ENCODE data around the gene SYT3.

GRCh38 chr19:50679177-50680125 is 39.8 kb upstream of the SYT3 start:
- no peak for TF ChIP-seq POLR2A (IDR thresholded peaks at IDR 0.05)
- no peak for TF ChIP-seq CTCF (IDR thresholded peaks at IDR 0.05)

All from lower leg skin (tissue), 3 donors.